ENCODE measurements around the gene LPP.

The LPP gene

GRCh38 chr3:188361888-188362287, 207.9 kb downstream of the LPP start:
- no peak for TF ChIP-seq REST (IDR thresholded peaks at IDR 0.05; ENCODE audit: insufficient replicate concordance, low read depth)
- TF ChIP-seq POLR2AphosphoS5 (IDR thresholded peaks at IDR 0.05; ENCODE audit: low read depth): no peak
- no peak for TF ChIP-seq SPI1 (IDR thresholded peaks at IDR 0.05; ENCODE audit: borderline replicate concordance, low read depth)
- no peak for TF ChIP-seq GABPA (IDR thresholded peaks at IDR 0.05; ENCODE audit: low read depth)
- TF ChIP-seq CTCF (IDR thresholded peaks at IDR 0.05; ENCODE audit: insufficient read depth, low read length): no peak
- Histone ChIP-seq H3K4me3 (replicated peaks; ENCODE audit: insufficient read depth, low read length) (no peak overlapping the region), H3K27ac (replicated peaks) (no peak overlapping the region), H3K27me3 (ENCODE audit: insufficient read depth, poor library complexity, severe bottlenecking) (no peaks in the 10 kb centered on the region)
- no peak for DNase-seq (ENCODE audit: low read depth in 1 of 2, low spot score in 1 of 2)

GRCh38 chr3:188362405-188362831, 208.5 kb downstream of the LPP start:
- no peak overlapping the region for H3K27ac ChIP-seq (replicated peaks)
- no peak overlapping the region for H3K4me3 ChIP-seq (replicated peaks; ENCODE audit: insufficient read depth, low read length)
- H3K27me3 ChIP-seq (ENCODE audit: insufficient read depth, poor library complexity, severe bottlenecking): no peaks in the 10 kb centered on the region
- TF ChIP-seq POLR2AphosphoS5 (IDR thresholded peaks at IDR 0.05; ENCODE audit: low read depth): no peak
- no peak for TF ChIP-seq CTCF (IDR thresholded peaks at IDR 0.05; ENCODE audit: insufficient read depth, low read length)
- TF ChIP-seq REST (IDR thresholded peaks at IDR 0.05; ENCODE audit: insufficient replicate concordance, low read depth): no peak
- no peak for TF ChIP-seq SPI1 (IDR thresholded peaks at IDR 0.05; ENCODE audit: borderline replicate concordance, low read depth)
- no peak for TF ChIP-seq GABPA (IDR thresholded peaks at IDR 0.05; ENCODE audit: low read depth)
- no peak for DNase-seq (ENCODE audit: low read depth in 1 of 2, low spot score in 1 of 2)

DNA sequence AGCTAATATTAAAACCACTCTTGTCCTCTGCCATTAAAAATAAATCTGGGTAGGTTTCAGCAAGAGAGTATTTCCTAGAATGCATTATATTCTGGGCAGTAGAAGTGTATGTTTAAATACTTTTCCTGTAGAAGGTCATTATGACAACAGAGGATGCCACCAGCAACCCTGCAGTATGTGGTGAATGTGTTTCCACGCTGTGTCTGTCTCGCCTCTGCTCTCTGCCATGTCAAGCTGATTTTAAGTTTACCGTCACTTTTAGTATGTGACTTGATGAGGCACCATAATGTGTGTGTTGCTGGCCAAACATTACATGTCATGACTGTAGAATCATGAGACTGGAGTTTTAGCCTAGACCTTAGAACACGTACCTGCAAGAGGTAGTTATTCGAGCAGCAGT, 211.2 kb downstream of the LPP start:
- Histone ChIP-seq H3K4me3 (replicated peaks; ENCODE audit: insufficient read depth, low read length) (no peak overlapping the region), H3K27ac (replicated peaks) (no peak overlapping the region), H3K27me3 (ENCODE audit: insufficient read depth, poor library complexity, severe bottlenecking) (no peaks in the 10 kb centered on the region)
- no peak for TF ChIP-seq SPI1 (IDR thresholded peaks at IDR 0.05; ENCODE audit: borderline replicate concordance, low read depth)
- TF ChIP-seq GABPA (IDR thresholded peaks at IDR 0.05; ENCODE audit: low read depth): no peak
- TF ChIP-seq CTCF (IDR thresholded peaks at IDR 0.05; ENCODE audit: insufficient read depth, low read length): no peak
- TF ChIP-seq POLR2AphosphoS5 (IDR thresholded peaks at IDR 0.05; ENCODE audit: low read depth): no peak
- no peak for TF ChIP-seq REST (IDR thresholded peaks at IDR 0.05; ENCODE audit: insufficient replicate concordance, low read depth)
- no peak for DNase-seq (ENCODE audit: low read depth in 1 of 2, low spot score in 1 of 2)
